ENCODE results near the gene C4orf50.

C4orf50 gene

DNA sequence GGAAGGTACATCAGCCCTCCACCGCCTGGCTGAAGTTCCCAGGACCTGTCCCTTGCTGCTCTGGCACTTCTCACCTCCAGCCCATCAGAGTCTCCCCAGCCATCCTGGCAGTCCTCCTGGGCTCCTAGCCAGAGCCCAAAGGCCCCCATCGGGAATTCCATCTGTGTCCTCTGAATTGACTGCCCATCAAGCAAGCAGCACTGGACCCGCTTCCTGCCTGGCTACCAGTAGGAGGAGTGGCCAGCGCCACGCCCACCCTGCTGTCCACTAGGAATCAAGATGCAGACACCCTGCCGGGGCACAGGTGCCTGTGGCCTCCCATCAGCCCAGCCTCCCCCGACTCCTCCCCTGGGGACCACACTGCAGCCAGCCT lies 47.2 kb downstream of the C4orf50 start:
- ATAC-seq (ENCODE audit: insufficient read depth, low read depth) = no peak
- Histone ChIP-seq H3K9me3 (ENCODE audit: insufficient read depth, low read length, severe bottlenecking) (no peaks in the 10 kb centered on the region), H3K4me1 (ENCODE audit: insufficient read depth, low read length) (no peaks in the 10 kb centered on the region), H3K36me3 (ENCODE audit: insufficient read depth, low read length) (no peaks in the 10 kb centered on the region), H3K4me2 (ENCODE audit: insufficient read depth, low read length) (no peak overlapping the region), H2AFZ (ENCODE audit: low read depth, low read length) (no peak overlapping the region), H3K79me2 (ENCODE audit: insufficient read depth, low read length) (no peaks in the 10 kb centered on the region), H3K27me3 (ENCODE audit: insufficient read depth, low read length, poor library complexity) (peaks cover 2% of the 10 kb centered on the region), H3K9ac (ENCODE audit: low read depth, low read length) (no peak overlapping the region), H4K20me1 (ENCODE audit: insufficient read depth, low read length) (no peaks in the 10 kb centered on the region), H3K4me3 (ENCODE audit: low read depth in 1 of 2, low read length in 2 of 2) (no peak overlapping the region), H3K27ac (ENCODE audit: low read length) (no peak overlapping the region)
- TF ChIP-seq EZH2 (IDR thresholded peaks at IDR 0.05; ENCODE audit: borderline replicate concordance, low read depth, low read length, severe bottlenecking) = no peak
- DNase-seq = no peak

DNA sequence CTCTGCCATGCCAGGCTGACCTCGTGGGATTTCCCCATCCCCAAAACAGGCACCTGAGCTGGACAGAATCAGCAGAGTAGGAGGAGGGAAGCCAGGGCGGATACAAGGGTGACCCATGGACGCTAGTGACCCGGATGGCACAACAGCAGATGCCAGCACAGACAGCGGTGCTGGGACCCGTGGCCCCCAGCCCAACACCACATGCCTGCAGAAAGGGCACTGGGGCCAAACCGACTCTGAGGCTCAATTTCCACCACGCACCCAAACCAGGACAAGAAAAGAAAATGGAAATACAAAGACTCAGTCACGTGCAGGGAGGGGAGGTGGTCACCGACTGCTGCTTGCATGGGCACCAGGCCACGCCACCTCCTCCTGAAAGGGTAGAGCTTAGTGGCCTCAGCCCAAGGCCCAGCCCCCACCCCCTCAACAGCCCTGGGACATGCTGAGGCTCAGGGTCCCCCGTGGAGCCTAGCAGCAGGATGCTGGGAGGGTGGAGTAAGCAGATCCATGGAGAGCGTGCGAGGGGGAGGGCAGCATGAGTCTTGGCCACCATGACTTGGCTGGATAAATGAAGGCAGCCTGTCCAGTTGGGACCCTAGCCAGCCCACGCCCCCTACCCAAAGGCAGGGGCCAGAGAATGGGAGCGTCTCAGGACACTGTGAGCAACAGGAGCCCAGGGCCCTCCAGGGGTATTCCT lies 47.7 kb downstream of the C4orf50 start:
- Histone ChIP-seq H3K36me3 (ENCODE audit: insufficient read depth, low read length) (no peaks in the 10 kb centered on the region), H3K79me2 (ENCODE audit: insufficient read depth, low read length) (no peaks in the 10 kb centered on the region), H3K4me3 (ENCODE audit: low read depth in 1 of 2, low read length in 2 of 2) (no peak overlapping the region), H3K27ac (ENCODE audit: low read length) (no peak overlapping the region), H3K27me3 (ENCODE audit: insufficient read depth, low read length, poor library complexity) (peaks cover 2% of the 10 kb centered on the region), H3K4me2 (ENCODE audit: insufficient read depth, low read length) (no peak overlapping the region), H3K4me1 (ENCODE audit: insufficient read depth, low read length) (no peaks in the 10 kb centered on the region), H3K9me3 (ENCODE audit: insufficient read depth, low read length, severe bottlenecking) (no peaks in the 10 kb centered on the region), H2AFZ (ENCODE audit: low read depth, low read length) (no peak overlapping the region), H3K9ac (ENCODE audit: low read depth, low read length) (no peak overlapping the region), H4K20me1 (ENCODE audit: insufficient read depth, low read length) (no peaks in the 10 kb centered on the region)
- TF ChIP-seq EZH2 (IDR thresholded peaks at IDR 0.05; ENCODE audit: borderline replicate concordance, low read depth, low read length, severe bottlenecking) (no peak), CTCF (IDR thresholded peaks at IDR 0.05; ENCODE audit: borderline replicate concordance, extremely low read depth, low read length, poor library complexity, severe bottlenecking) (no peak)
- no peak for ATAC-seq (ENCODE audit: insufficient read depth, low read depth)
- no peak for DNase-seq

DNA sequence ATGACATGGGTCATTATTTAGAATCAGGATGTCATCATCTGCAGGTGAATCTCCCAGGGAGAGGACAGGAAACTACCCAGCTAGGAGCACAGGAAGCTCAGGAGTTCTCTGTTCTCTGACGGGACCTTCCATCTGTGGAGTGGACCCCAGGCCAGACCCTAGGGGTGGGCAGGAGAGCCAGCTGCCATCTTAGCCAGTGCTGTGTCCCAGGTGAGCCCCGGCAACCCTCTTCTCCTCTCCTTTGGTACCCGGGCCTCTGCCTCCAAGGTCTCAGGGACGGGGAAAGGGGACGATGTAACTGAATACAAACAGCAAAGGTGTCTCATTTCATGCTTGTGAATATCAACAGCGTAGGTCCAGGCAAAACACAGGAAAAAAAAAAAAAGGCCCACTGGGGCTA lies 48.5 kb downstream of the C4orf50 start:
- Histone ChIP-seq H3K9ac (ENCODE audit: low read depth, low read length) (no peak overlapping the region), H4K20me1 (ENCODE audit: insufficient read depth, low read length) (no peaks in the 10 kb centered on the region), H3K9me3 (ENCODE audit: insufficient read depth, low read length, severe bottlenecking) (no peaks in the 10 kb centered on the region), H3K27me3 (ENCODE audit: insufficient read depth, low read length, poor library complexity) (peaks cover 2% of the 10 kb centered on the region), H3K36me3 (ENCODE audit: insufficient read depth, low read length) (no peaks in the 10 kb centered on the region), H3K4me2 (ENCODE audit: insufficient read depth, low read length) (no peak overlapping the region), H3K4me3 (ENCODE audit: low read depth in 1 of 2, low read length in 2 of 2) (no peak overlapping the region), H3K79me2 (ENCODE audit: insufficient read depth, low read length) (no peaks in the 10 kb centered on the region), H2AFZ (ENCODE audit: low read depth, low read length) (no peak overlapping the region), H3K27ac (ENCODE audit: low read length) (no peak overlapping the region), H3K4me1 (ENCODE audit: insufficient read depth, low read length) (no peaks in the 10 kb centered on the region)
- no peak for ATAC-seq (ENCODE audit: insufficient read depth, low read depth)
- TF ChIP-seq EZH2 (IDR thresholded peaks at IDR 0.05; ENCODE audit: borderline replicate concordance, low read depth, low read length, severe bottlenecking) = no peak
- no peak for TF ChIP-seq CTCF (IDR thresholded peaks at IDR 0.05; ENCODE audit: borderline replicate concordance, extremely low read depth, low read length, poor library complexity, severe bottlenecking)
- no peak for DNase-seq

DNA sequence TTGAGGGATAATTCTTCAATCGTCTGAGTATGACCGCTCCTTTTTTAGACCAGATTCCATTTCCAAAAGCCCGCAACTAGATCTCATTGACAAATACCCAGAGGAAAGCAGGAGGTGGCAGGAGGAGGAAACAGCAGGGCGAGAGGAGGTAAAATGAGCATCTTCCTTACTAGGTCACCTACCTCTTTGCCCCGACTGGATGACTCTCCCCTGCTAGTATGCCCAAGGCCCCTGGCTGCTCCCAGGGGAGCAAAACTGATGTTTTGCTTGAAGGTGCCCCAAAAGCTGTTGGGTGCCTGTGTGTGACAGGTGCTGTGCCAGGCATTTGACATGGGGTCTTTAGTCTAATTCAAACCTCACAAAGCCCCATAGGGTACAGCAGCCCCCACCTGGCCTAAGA lies 48.9 kb downstream of the C4orf50 start:
- DNase-seq = no peak
- ATAC-seq (ENCODE audit: insufficient read depth, low read depth) = no peak
- Histone ChIP-seq H3K9ac (ENCODE audit: low read depth, low read length) (no peak overlapping the region), H2AFZ (ENCODE audit: low read depth, low read length) (no peak overlapping the region), H3K4me3 (ENCODE audit: low read depth in 1 of 2, low read length in 2 of 2) (no peak overlapping the region), H3K9me3 (ENCODE audit: insufficient read depth, low read length, severe bottlenecking) (no peaks in the 10 kb centered on the region), H3K4me1 (ENCODE audit: insufficient read depth, low read length) (no peaks in the 10 kb centered on the region), H3K79me2 (ENCODE audit: insufficient read depth, low read length) (no peaks in the 10 kb centered on the region), H3K27ac (ENCODE audit: low read length) (no peak overlapping the region), H3K27me3 (ENCODE audit: insufficient read depth, low read length, poor library complexity) (peaks cover 2% of the 10 kb centered on the region), H3K4me2 (ENCODE audit: insufficient read depth, low read length) (no peak overlapping the region), H4K20me1 (ENCODE audit: insufficient read depth, low read length) (no peaks in the 10 kb centered on the region), H3K36me3 (ENCODE audit: insufficient read depth, low read length) (no peaks in the 10 kb centered on the region)
- no peak for TF ChIP-seq EZH2 (IDR thresholded peaks at IDR 0.05; ENCODE audit: borderline replicate concordance, low read depth, low read length, severe bottlenecking)
- no peak for TF ChIP-seq CTCF (IDR thresholded peaks at IDR 0.05; ENCODE audit: borderline replicate concordance, extremely low read depth, low read length, poor library complexity, severe bottlenecking)

Measured in DND-41 (cell line).